Activated CD8-positive, alpha-beta T cell treated with anti-CD3 and anti-CD28 coated beads for 36 hours (primary cell): ENCODE measurements around the gene METTL13. TPM values are rescaled to one million over a fixed set of nuclear protein-coding genes. Genes with fewer than 3 reads are reported as not detected.
"Not testable (repeated sequence)": the region's sequence is repeated elsewhere in the genome, so short reads cannot be mapped to it uniquely, and the experiment has no call there.

Experiments used
- ATAC-seq: fragments of 200-7000 bp; cut with Tn5 transposase; one replicate; pipeline ENCODE4 v1.10.0; 2021; ENCODE audit warnings: mild to moderate bottlenecking, moderate library complexity
- CTCF ChIA-PET: fragments of 350-600 bp; sonication (Branson Sonifier 250); formaldehyde crosslinking; loops from one replicate; lab custom pipeline; 2021; ENCODE audit warnings: antibody characterized with exemption; lab: Charles Lee
- POLR2A ChIA-PET: fragments of 350-600 bp; sonication (Branson Sonifier 250); formaldehyde crosslinking; loops from one replicate; lab custom pipeline; 2021; ENCODE audit warnings: antibody characterized with exemption; lab: Charles Lee
- DNase-seq: peaks from one replicate; pipeline ENCODE4 v3.0.0-alpha.2; 2020
- H3K27ac Mint-ChIP-seq: one replicate; pipeline ENCODE4 v1.8.0; 2021; ENCODE audit warnings: mild to moderate bottlenecking, mixed read lengths
- H3K27me3 Mint-ChIP-seq: one replicate; pipeline ENCODE4 v1.8.0; 2021; ENCODE audit warnings: mixed read lengths
- H3K36me3 Mint-ChIP-seq: one replicate; pipeline ENCODE4 v1.8.0; 2021; ENCODE audit warnings: low read depth, mixed read lengths
- H3K4me1 Mint-ChIP-seq: one replicate; pipeline ENCODE4 v1.8.0; 2021; ENCODE audit warnings: low read depth, mixed read lengths
- H3K4me3 Mint-ChIP-seq: one replicate; pipeline ENCODE4 v1.8.0; 2021; ENCODE audit warnings: mild to moderate bottlenecking, moderate library complexity, mixed read lengths
- H3K9me3 Mint-ChIP-seq: one replicate; pipeline ENCODE4 v1.8.0; 2021; ENCODE audit warnings: mixed read lengths
- CTCF ChIP-seq: fragments of 200-600 bp; IDR thresholded peaks from one replicate; pipeline ENCODE4 v1.8.0; 2022; ENCODE audit warnings: antibody characterized with exemption, mild to moderate bottlenecking
- intact Hi-C: fragments of 100-400 bp; cut with micrococcal nuclease; formaldehyde crosslinking; loops from one replicate; pipeline ENCODE4 v1.10.0; 2022
- total RNA-seq, 2 experiments: library from RNA; stranded (reverse); gene quantifications; one replicate each; pipeline ENCODE4 v1.2.3, GENCODE V29; 2021

The METTL13 gene
- total RNA-seq, 2 experiments from 2014 or later, result 44.6 to 46.6 TPM

DNA sequence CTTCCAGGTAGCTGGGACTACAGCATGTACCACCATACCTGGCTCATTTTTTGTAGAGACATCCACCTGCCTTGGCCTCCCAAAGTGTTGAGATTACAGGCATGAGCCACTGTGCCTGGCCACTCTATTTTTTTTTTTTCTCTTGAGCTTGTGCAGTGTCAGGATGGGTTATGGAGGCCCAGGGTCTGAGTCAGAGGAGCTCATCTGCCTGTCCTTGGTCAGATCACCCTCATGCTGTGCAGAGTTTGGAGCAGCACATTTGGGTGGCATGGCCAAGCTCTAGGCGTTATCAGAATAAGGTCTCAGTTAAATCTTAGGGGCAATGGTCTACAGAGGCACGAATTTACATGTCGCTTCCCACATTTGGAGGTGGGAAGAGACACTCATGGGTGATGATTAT, 16.9 kb downstream of the METTL13 start:
- no peak for TF ChIP-seq CTCF
- no peaks in the 10 kb centered on the region for H3K27me3 Mint-ChIP-seq
- H3K36me3 Mint-ChIP-seq, result peaks cover 38% of the 10 kb centered on the region
- intact Hi-C loops, result no loop called here
- H3K9me3 Mint-ChIP-seq, result no peaks in the 10 kb centered on the region
- peaks cover 18% of the 10 kb centered on the region for H3K4me1 Mint-ChIP-seq
- DNase-seq, result no peak
- POLR2A ChIA-PET, result interaction anchor here (0.6 kb wide), 1 partner anchor 1265 kb away, joined by 3 read pairs; no protein-coding TSS in a partner anchor
- no peak overlapping the region for H3K27ac Mint-ChIP-seq
- no peak overlapping the region for H3K4me3 Mint-ChIP-seq
- ATAC-seq, result no peak
- CTCF ChIA-PET, result interaction anchor here (1.3 to 6.4 kb wide), 4 partner anchors 13 to 207 kb away, joined by 3 to 137 read pairs (median 37); no protein-coding TSS in a partner anchor

DNA sequence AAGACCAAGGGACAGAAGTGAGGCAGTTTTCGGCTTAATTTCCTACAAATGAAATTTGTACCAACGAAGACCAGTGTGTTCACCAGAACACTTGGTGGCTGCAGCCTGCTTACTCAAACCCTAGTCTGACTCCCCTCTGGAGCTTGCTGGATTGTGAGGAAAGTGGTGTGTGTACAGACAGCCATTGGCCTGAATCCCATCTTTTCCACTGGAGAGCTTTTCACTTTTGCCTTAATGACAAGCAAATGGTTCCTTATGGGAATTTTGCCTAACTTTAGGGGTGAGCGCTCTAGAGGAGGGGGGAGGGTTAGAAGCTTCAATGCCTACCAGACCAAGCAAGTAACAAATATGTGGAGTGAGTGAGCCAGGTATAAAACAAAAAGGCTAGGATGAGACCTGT, 17.3 kb downstream of the METTL13 start:
- Mint-ChIP-seq H3K36me3 (peaks cover 36% of the 10 kb centered on the region), H3K9me3 (no peaks in the 10 kb centered on the region), H3K27ac (no peak overlapping the region), H3K27me3 (no peaks in the 10 kb centered on the region), H3K4me3 (no peak overlapping the region), H3K4me1 (peaks cover 13% of the 10 kb centered on the region)
- POLR2A ChIA-PET, result interaction anchor here (0.6 to 1.0 kb wide), 2 partner anchors 17 to 1266 kb away, joined by 3 to 4 read pairs; partner anchors contain the start of gene METTL13
- intact Hi-C loops, result no loop called here
- CTCF ChIA-PET, result interaction anchor here (1.3 to 6.4 kb wide), 6 partner anchors 12 to 207 kb away, joined by 3 to 137 read pairs (median 22); partner anchors contain the start of gene DNM3
- DNase-seq, result no peak
- ATAC-seq, result no peak
- no peak for TF ChIP-seq CTCF

GRCh38 chr1:171799166-171799565, 17.7 kb downstream of the METTL13 start:
- POLR2A ChIA-PET, result interaction anchor here (1.0 kb wide), 1 partner anchor 17 kb away, joined by 4 read pairs; the partner anchor contains the start of gene METTL13
- no peak overlapping the region for H3K27ac Mint-ChIP-seq

GRCh38 chr1:171799698-171800097, 18.2 kb downstream of the METTL13 start:
- ATAC-seq, H3K27me3 Mint-ChIP-seq, H3K4me1 Mint-ChIP-seq, H3K27ac Mint-ChIP-seq, H3K9me3 Mint-ChIP-seq, DNase-seq, H3K4me3 Mint-ChIP-seq: not testable (repeated sequence)
- intact Hi-C loops, result loop anchor here (2.0 kb wide), 1 partner anchor 185 kb away; no protein-coding TSS in a partner anchor
- H3K36me3 Mint-ChIP-seq, result peaks cover 27% of the 10 kb centered on the region
- CTCF ChIA-PET, result interaction anchor here (1.0 to 6.4 kb wide), 13 partner anchors 11 to 645 kb away, joined by 3 to 137 read pairs (median 8); partner anchors contain the start of gene DNM3
- POLR2A ChIA-PET, result interaction anchor here (1.0 to 1.2 kb wide), 2 partner anchors 18 to 59 kb away, joined by 3 to 4 read pairs; partner anchors contain the start of gene METTL13

More at GRCh38 chr1:171799166-171799565, 17.7 kb downstream of the METTL13 start:
- ATAC-seq, result no peak
- CTCF ChIA-PET, result interaction anchor here (1.3 to 6.4 kb wide), 7 partner anchors 12 to 206 kb away, joined by 3 to 137 read pairs (median 13); partner anchors contain the start of gene DNM3
- H3K27me3 Mint-ChIP-seq, result no peaks in the 10 kb centered on the region
- no peak for DNase-seq
- no peak for TF ChIP-seq CTCF
- H3K4me1 Mint-ChIP-seq, result peaks cover 9% of the 10 kb centered on the region
- intact Hi-C loops, result no loop called here
- no peaks in the 10 kb centered on the region for H3K9me3 Mint-ChIP-seq
- H3K4me3 Mint-ChIP-seq, result no peak overlapping the region
- peaks cover 32% of the 10 kb centered on the region for H3K36me3 Mint-ChIP-seq

- POLR2A ChIA-PET, result interaction anchor here (1.2 kb wide), 1 partner anchor 60 kb away, joined by 3 read pairs; no protein-coding TSS in a partner anchor
- H3K36me3 Mint-ChIP-seq, result peaks cover 22% of the 10 kb centered on the region
- ATAC-seq, result no peak
- no peak overlapping the region for H3K27ac Mint-ChIP-seq
- H3K4me1 Mint-ChIP-seq, result peaks cover 2% of the 10 kb centered on the region
- no peaks in the 10 kb centered on the region for H3K27me3 Mint-ChIP-seq
- intact Hi-C loops, result loop anchor here (2.0 kb wide), 1 partner anchor 184 kb away; no protein-coding TSS in a partner anchor
- DNase-seq, result no peak
- CTCF ChIA-PET, result interaction anchor here (0.8 to 6.4 kb wide), 26 partner anchors 11 to 644 kb away, joined by 3 to 137 read pairs (median 5); partner anchors contain the start of gene DNM3
- no peak for TF ChIP-seq CTCF
- H3K9me3 Mint-ChIP-seq, result no peaks in the 10 kb centered on the region
- no peak overlapping the region for H3K4me3 Mint-ChIP-seq
Measured at GRCh38 chr1:171800342-171800741, 18.9 kb downstream of the METTL13 start.
